Measurements from ENCODE around the gene FOXP1. TPM values are rescaled to one million over a fixed set of nuclear protein-coding genes. Genes with fewer than 3 reads are reported as not detected.

Gene FOXP1
- total and polyA plus RNA-seq, 12 donors, result 4.8 to 56.0 (median 43.8) TPM

- DNase-seq (no peak), ATAC-seq (no peak)
- TF ChIP-seq CTCF (IDR thresholded peaks at IDR 0.05), result no peak
- Histone ChIP-seq H3K4me1 (peaks cover 0 to 13% (median 0%) of the 10 kb centered on the region in 9 donors), H3K9me3 (no peaks in the 10 kb centered on the region), H3K36me3 (no peaks in the 10 kb centered on the region), H3K27ac (no peak overlapping the region), H3K27me3 (no peaks in the 10 kb centered on the region), H3K4me3 (no peak overlapping the region)
- 71 to 75% methylated on average over 9 of the region's 9 CpGs for WGBS, 2 donors
- intact Hi-C loops (cut with DNase I), result no loop called here
These were observed 318.1 kb downstream of the FOXP1 start for GRCh38 chr3:71265365-71265915.

GRCh38 chr3:71264840-71265239 lies 318.7 kb downstream of the FOXP1 start:
- TF ChIP-seq CTCF (IDR thresholded peaks at IDR 0.05), result no peak
- intact Hi-C loops (cut with DNase I), result no loop called here
- no peaks in the 10 kb centered on the region for H3K9me3 ChIP-seq
- no peak overlapping the region for H3K27ac ChIP-seq
- peaks cover 0 to 13% (median 0%) of the 10 kb centered on the region in 9 donors for H3K4me1 ChIP-seq
- H3K36me3 ChIP-seq, result no peaks in the 10 kb centered on the region
- 79 to 88% methylated on average over 2 of the region's 2 CpGs for WGBS, 2 donors
- DNase-seq (no peak), ATAC-seq (no peak)
- H3K27me3 ChIP-seq, result no peaks in the 10 kb centered on the region
- H3K4me3 ChIP-seq, result no peak overlapping the region

GRCh38 chr3:71262364-71263265 lies 320.9 kb downstream of the FOXP1 start:
- no peak for TF ChIP-seq CTCF (IDR thresholded peaks at IDR 0.05)
- H3K4me3 ChIP-seq, result no peak overlapping the region
- H3K4me1 ChIP-seq, result peaks cover 0 to 20% (median 0%) of the 10 kb centered on the region in 9 donors
- peak in 3 of 8 donors; percentile 29 to 37 (median 36) for ATAC-seq
- 81 to 82% methylated on average over 8 of the region's 8 CpGs for WGBS, 2 donors
- no peaks in the 10 kb centered on the region for H3K9me3 ChIP-seq
- H3K27ac ChIP-seq, result no peak overlapping the region
- no peaks in the 10 kb centered on the region for H3K36me3 ChIP-seq
- no peak for DNase-seq
- intact Hi-C loops (cut with DNase I), result no loop called here
- no peaks in the 10 kb centered on the region for H3K27me3 ChIP-seq

GRCh38 chr3:71260782-71261181 lies 322.7 kb downstream of the FOXP1 start:
- no peak for TF ChIP-seq CTCF (IDR thresholded peaks at IDR 0.05)
- intact Hi-C loops (cut with DNase I), result no loop called here
- Histone ChIP-seq H3K4me1 (peaks cover 0 to 20% (median 0%) of the 10 kb centered on the region in 9 donors), H3K36me3 (no peaks in the 10 kb centered on the region), H3K27ac (no peak overlapping the region), H3K27me3 (no peaks in the 10 kb centered on the region), H3K4me3 (no peak overlapping the region), H3K9me3 (no peaks in the 10 kb centered on the region)
- ATAC-seq, result no peak
- no peak for DNase-seq
- WGBS, 2 donors, result 95 to 97% methylated on average over 8 of the region's 8 CpGs

Data from heart right ventricle (tissue), 16 donors.